ENCODE results near the gene CGNL1. TPM values are rescaled to one million over a fixed set of nuclear protein-coding genes. Genes with fewer than 3 reads are reported as not detected.

The CGNL1 gene
- total RNA-seq, 1 donor from 2014 or later: 5.7 TPM

- DNase-seq (ENCODE audit: low spot score in 2 of 2) (no peak), FAIRE-seq (no peak)
Observed at GRCh38 chr15:57382215-57382614, 5.9 kb downstream of the CGNL1 start.

GRCh38 chr15:57382969-57383368 lies 6.7 kb downstream of the CGNL1 start:
- no peak for DNase-seq (ENCODE audit: low spot score in 2 of 2)
- no peak for FAIRE-seq

GRCh38 chr15:57384024-57384423 lies 7.7 kb downstream of the CGNL1 start:
- no peak for FAIRE-seq
- no peak for DNase-seq (ENCODE audit: low spot score in 2 of 2)

GRCh38 chr15:57384816-57385215 lies 8.5 kb downstream of the CGNL1 start:
- FAIRE-seq: no peak

GRCh38 chr15:57385923-57386390 lies 9.7 kb downstream of the CGNL1 start:
- FAIRE-seq (no peak), DNase-seq (ENCODE audit: low spot score in 2 of 2) (no peak)

More at GRCh38 chr15:57384816-57385215, 8.5 kb downstream of the CGNL1 start:
- DNase-seq (ENCODE audit: low spot score in 2 of 2): no peak

- DNase-seq (ENCODE audit: low spot score in 2 of 2) (no peak), FAIRE-seq (no peak)
Observed at GRCh38 chr15:57386976-57387375, 10.7 kb downstream of the CGNL1 start.

- DNase-seq (ENCODE audit: low spot score in 2 of 2) (no peak), FAIRE-seq (no peak)
Observed at GRCh38 chr15:57387564-57388076, 11.3 kb downstream of the CGNL1 start.

GRCh38 chr15:57388464-57388863 lies 12.2 kb downstream of the CGNL1 start:
- DNase-seq (ENCODE audit: low spot score in 2 of 2): no peak

GRCh38 chr15:57389991-57390390 lies 13.7 kb downstream of the CGNL1 start:
- DNase-seq (ENCODE audit: low spot score in 2 of 2) (no peak), FAIRE-seq (no peak)

More at GRCh38 chr15:57388464-57388863, 12.2 kb downstream of the CGNL1 start:
- no peak for FAIRE-seq

- DNase-seq (ENCODE audit: low spot score in 2 of 2) (no peak), FAIRE-seq (no peak)
Observed at GRCh38 chr15:57390583-57390982, 14.3 kb downstream of the CGNL1 start.

- DNase-seq (ENCODE audit: low spot score in 2 of 2) (no peak), FAIRE-seq (no peak)
Observed at GRCh38 chr15:57391537-57391936, 15.2 kb downstream of the CGNL1 start.

GRCh38 chr15:57393061-57393460 lies 16.8 kb downstream of the CGNL1 start:
- DNase-seq (ENCODE audit: low spot score in 2 of 2): no peak
- no peak for FAIRE-seq

- FAIRE-seq: no peak
- no peak for DNase-seq (ENCODE audit: low spot score in 2 of 2)
Observed at GRCh38 chr15:57395292-57395691, 19.0 kb downstream of the CGNL1 start.

- no peak for FAIRE-seq
- DNase-seq (ENCODE audit: low spot score in 2 of 2): no peak
Observed at GRCh38 chr15:57398336-57398735, 22.0 kb downstream of the CGNL1 start.

GRCh38 chr15:57401546-57401945 lies 25.2 kb downstream of the CGNL1 start:
- DNase-seq (ENCODE audit: low spot score in 2 of 2) (no peak), FAIRE-seq (no peak)

- DNase-seq (ENCODE audit: low spot score in 2 of 2): no peak
- no peak for FAIRE-seq
Observed at GRCh38 chr15:57403017-57403416, 26.7 kb downstream of the CGNL1 start.

GRCh38 chr15:57403566-57404325 lies 27.4 kb downstream of the CGNL1 start:
- DNase-seq (ENCODE audit: low spot score in 2 of 2) (no peak), FAIRE-seq (no peak)

GRCh38 chr15:57405133-57405532 lies 28.8 kb downstream of the CGNL1 start:
- no peak for FAIRE-seq
- no peak for DNase-seq (ENCODE audit: low spot score in 2 of 2)

GRCh38 chr15:57406062-57406772 lies 29.9 kb downstream of the CGNL1 start:
- DNase-seq (ENCODE audit: low spot score in 2 of 2) (no peak), FAIRE-seq (no peak)

- DNase-seq (ENCODE audit: low spot score in 2 of 2): no peak
- no peak for FAIRE-seq
Observed at GRCh38 chr15:57410373-57410772, 34.1 kb downstream of the CGNL1 start.

- DNase-seq (ENCODE audit: low spot score in 2 of 2) (no peak), FAIRE-seq (no peak)
Observed at GRCh38 chr15:57411945-57412768, 35.9 kb downstream of the CGNL1 start.
